ENCODE measurements around the gene RAB40B.

- no peak for TF ChIP-seq CEBPB (IDR thresholded peaks at IDR 0.05; ENCODE audit: low read depth, low read length)
- TF ChIP-seq RFX5 (IDR thresholded peaks at IDR 0.05; ENCODE audit: low read depth, low read length), result no peak
- TF ChIP-seq CTCF (conservative IDR thresholded peaks at IDR 0.05; ENCODE audit: low read depth, low read length), result no peak
- TF ChIP-seq RCOR1 (IDR thresholded peaks at IDR 0.05; ENCODE audit: insufficient replicate concordance, low read length), result no peak
- TF ChIP-seq MXI1 (IDR thresholded peaks at IDR 0.05; ENCODE audit: borderline replicate concordance, low read depth, low read length), result no peak
- no peak for TF ChIP-seq MAZ (IDR thresholded peaks at IDR 0.05; ENCODE audit: borderline replicate concordance, low read depth, low read length)
- no peak for TF ChIP-seq BHLHE40 (IDR thresholded peaks at IDR 0.05; ENCODE audit: low read depth, low read length)
- TF ChIP-seq USF2 (IDR thresholded peaks at IDR 0.05; ENCODE audit: low read depth, low read length), result no peak
- TF ChIP-seq RAD21 (IDR thresholded peaks at IDR 0.05; ENCODE audit: low read length), result no peak
- no peak for TF ChIP-seq POLR2A (IDR thresholded peaks at IDR 0.05; ENCODE audit: low read depth, low read length)
- no peak for TF ChIP-seq FOS (IDR thresholded peaks at IDR 0.05; ENCODE audit: low read depth, low read length)
- no peak for TF ChIP-seq MAFK (IDR thresholded peaks at IDR 0.05; ENCODE audit: low read depth, low read length)
- no peak for TF ChIP-seq ELK1 (IDR thresholded peaks at IDR 0.05; ENCODE audit: borderline replicate concordance, low read depth, low read length)
These were observed 1.3 kb downstream of the RAB40B start for GRCh38 chr17:82696916-82697807.
